B cell (primary cell): ENCODE results near the gene NIPBL.

Experiments used
- CTCF ChIP-seq: fragments of 200-600 bp; IDR thresholded peaks from one replicate; pipeline ENCODE4 v1.8.0; 2022; ENCODE audit warnings: antibody characterized with exemption, mild to moderate bottlenecking
- EZH2 ChIP-seq: IDR thresholded peaks from 2 replicates; pipeline ENCODE4 v1.6.1; 2012; ENCODE audit warnings: borderline replicate concordance, low read depth, mild to moderate bottlenecking, moderate library complexity, low read length; ENCODE audit not compliant: insufficient read depth, poor library complexity, severe bottlenecking

GRCh38 chr5:36900283-36900682 lies 23.7 kb downstream of the NIPBL start:
- TF ChIP-seq CTCF (no peak), EZH2 (no peak)
